Stimulated activated effector memory CD8-positive, alpha-beta T cell treated with anti-CD3 and anti-CD28 coated beads, Interleukin-12 subunit alpha, Interleukin-12 subunit beta, amount 100 ng/mL, for 72 hours (primary cell): ENCODE measurements around the gene PIEZO2.

Source experiments
- ATAC-seq: fragments of 150-1000 bp; cut with Tn5 transposase; 2 replicates; pipeline ENCODE4 v1.10.0; 2021
- DNase-seq, 2 donors: peaks; one replicate each; pipeline ENCODE4 v3.0.0; 2021 to 2022; ENCODE audit warnings: low spot score in 2 of 2
- H3K27ac Mint-ChIP-seq: one replicate; pipeline ENCODE4 v1.8.0; 2022; ENCODE audit warnings: mild to moderate bottlenecking, mixed read lengths
- H3K36me3 Mint-ChIP-seq: one replicate; pipeline ENCODE4 v1.8.0; 2022; ENCODE audit warnings: mild to moderate bottlenecking, mixed read lengths
- H3K4me1 Mint-ChIP-seq: one replicate; pipeline ENCODE4 v1.8.0; 2022; ENCODE audit warnings: mixed read lengths
- H3K4me3 Mint-ChIP-seq: one replicate; pipeline ENCODE4 v1.8.0; 2022; ENCODE audit warnings: mild to moderate bottlenecking, mixed read lengths
- H3K9me3 Mint-ChIP-seq: one replicate; pipeline ENCODE4 v1.8.0; 2022; ENCODE audit warnings: mixed read lengths

PIEZO2 gene

GRCh38 chr18:11072632-11073031 is 76.7 kb downstream of the PIEZO2 start:
- Mint-ChIP-seq H3K36me3 (no peaks in the 10 kb centered on the region), H3K27ac (no peak overlapping the region), H3K9me3 (peaks cover 3% of the 10 kb centered on the region), H3K4me1 (no peaks in the 10 kb centered on the region), H3K4me3 (no peak overlapping the region)
- ATAC-seq (no peak), DNase-seq (no peak)

GRCh38 chr18:11071300-11071699 is 78.1 kb downstream of the PIEZO2 start:
- H3K4me1 Mint-ChIP-seq, result no peaks in the 10 kb centered on the region
- H3K4me3 Mint-ChIP-seq, result no peak overlapping the region

GRCh38 chr18:11070593-11070992 is 78.8 kb downstream of the PIEZO2 start:
- no peaks in the 10 kb centered on the region for H3K4me1 Mint-ChIP-seq
- H3K36me3 Mint-ChIP-seq, result no peaks in the 10 kb centered on the region
- DNase-seq, result no peak
- ATAC-seq, result no peak
- H3K27ac Mint-ChIP-seq, result no peak overlapping the region
- peaks cover 3% of the 10 kb centered on the region for H3K9me3 Mint-ChIP-seq
- H3K4me3 Mint-ChIP-seq, result no peak overlapping the region

More at GRCh38 chr18:11071300-11071699, 78.1 kb downstream of the PIEZO2 start:
- Mint-ChIP-seq H3K36me3 (no peaks in the 10 kb centered on the region), H3K9me3 (peaks cover 3% of the 10 kb centered on the region), H3K27ac (no peak overlapping the region)
- peak; percentile 24 for ATAC-seq
- no peak for DNase-seq

DNA sequence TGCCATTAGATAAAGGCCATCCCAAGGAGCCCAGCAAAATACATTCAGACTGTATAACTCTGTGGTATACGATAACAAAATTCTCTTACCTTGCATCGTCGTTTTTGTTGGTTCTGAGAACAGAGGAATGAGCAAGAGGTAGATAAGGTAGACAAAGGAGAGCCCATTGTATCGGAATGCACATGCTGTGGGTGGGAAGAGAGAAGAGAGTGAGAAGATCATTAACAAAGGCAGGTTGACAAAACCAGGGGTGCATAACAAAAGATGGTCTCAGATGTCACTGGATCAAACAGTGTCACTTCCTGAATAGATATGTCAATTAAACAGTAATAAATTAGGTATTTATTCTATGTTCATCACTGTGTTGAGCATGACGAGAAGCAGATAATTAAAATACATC is 83.3 kb downstream of the PIEZO2 start:
- ATAC-seq, result no peak
- no peak for DNase-seq
- Mint-ChIP-seq H3K4me1 (no peaks in the 10 kb centered on the region), H3K4me3 (no peak overlapping the region), H3K9me3 (peaks cover 3% of the 10 kb centered on the region), H3K27ac (no peak overlapping the region), H3K36me3 (no peaks in the 10 kb centered on the region)

- Mint-ChIP-seq H3K4me3 (no peak overlapping the region), H3K9me3 (peaks cover 3% of the 10 kb centered on the region), H3K27ac (no peak overlapping the region), H3K36me3 (no peaks in the 10 kb centered on the region), H3K4me1 (no peaks in the 10 kb centered on the region)
- DNase-seq, result no peak
- no peak for ATAC-seq
Observed at GRCh38 chr18:11064727-11065460, 84.5 kb downstream of the PIEZO2 start.

GRCh38 chr18:11064106-11064505 is 85.3 kb downstream of the PIEZO2 start:
- ATAC-seq, result no peak
- no peak for DNase-seq
- Mint-ChIP-seq H3K36me3 (no peaks in the 10 kb centered on the region), H3K4me1 (no peaks in the 10 kb centered on the region), H3K9me3 (peaks cover 3% of the 10 kb centered on the region), H3K4me3 (no peak overlapping the region), H3K27ac (no peak overlapping the region)

DNA sequence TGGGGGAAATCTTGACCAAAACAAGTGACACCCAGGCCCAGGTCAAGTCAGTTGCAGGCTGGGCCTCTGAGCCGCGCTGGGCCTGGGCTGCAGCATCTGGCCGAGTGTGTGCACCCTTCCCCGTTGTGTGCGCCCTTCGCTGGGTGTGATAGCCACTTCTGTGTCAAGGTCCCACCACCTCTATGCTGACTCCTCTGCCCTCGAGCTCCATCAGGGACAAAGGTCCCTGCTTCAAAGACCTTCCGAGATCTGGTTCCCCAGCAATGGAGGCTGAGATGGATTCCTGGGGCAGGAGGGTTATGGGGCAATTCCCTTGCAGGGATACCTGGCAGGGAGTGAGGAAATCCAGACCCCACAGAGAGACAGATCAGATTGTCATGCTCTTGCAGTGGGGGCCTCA is 93.6 kb downstream of the PIEZO2 start:
- no peaks in the 10 kb centered on the region for H3K36me3 Mint-ChIP-seq
- no peak overlapping the region for H3K4me3 Mint-ChIP-seq
- ATAC-seq (peak; percentile 51), DNase-seq (no peak)
- no peaks in the 10 kb centered on the region for H3K9me3 Mint-ChIP-seq
- H3K4me1 Mint-ChIP-seq, result no peaks in the 10 kb centered on the region
- H3K27ac Mint-ChIP-seq, result no peak overlapping the region

DNA sequence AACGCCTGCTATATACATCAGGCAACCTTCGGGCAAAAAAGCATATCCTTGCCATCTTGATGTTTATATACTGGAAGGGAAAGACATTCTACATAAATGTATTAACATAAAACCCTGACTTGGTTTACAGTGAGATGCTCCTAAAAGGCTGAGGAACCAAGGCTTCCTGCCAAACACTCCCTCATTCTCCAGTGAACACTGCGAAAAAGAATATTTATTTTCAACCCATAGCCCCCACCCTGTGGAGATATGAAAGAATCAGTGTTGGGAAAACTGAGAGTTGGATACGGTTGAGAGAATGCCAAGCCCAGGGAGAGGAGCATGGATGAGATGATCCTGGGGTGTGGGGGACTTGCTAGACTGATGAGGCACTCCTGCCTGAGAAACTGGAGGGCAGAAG is 94.9 kb downstream of the PIEZO2 start:
- Mint-ChIP-seq H3K27ac (no peak overlapping the region), H3K4me3 (no peak overlapping the region), H3K9me3 (no peaks in the 10 kb centered on the region), H3K4me1 (no peaks in the 10 kb centered on the region), H3K36me3 (no peaks in the 10 kb centered on the region)
- DNase-seq, result no peak
- ATAC-seq, result no peak

- ATAC-seq, result no peak
- H3K36me3 Mint-ChIP-seq, result no peaks in the 10 kb centered on the region
- no peaks in the 10 kb centered on the region for H3K4me1 Mint-ChIP-seq
- no peak overlapping the region for H3K27ac Mint-ChIP-seq
- no peak overlapping the region for H3K4me3 Mint-ChIP-seq
- no peaks in the 10 kb centered on the region for H3K9me3 Mint-ChIP-seq
- DNase-seq, result no peak
Observed at GRCh38 chr18:11053293-11053692, 96.1 kb downstream of the PIEZO2 start.

GRCh38 chr18:11052800-11053199 is 96.6 kb downstream of the PIEZO2 start:
- Mint-ChIP-seq H3K36me3 (no peaks in the 10 kb centered on the region), H3K9me3 (no peaks in the 10 kb centered on the region), H3K4me1 (no peaks in the 10 kb centered on the region), H3K27ac (no peak overlapping the region), H3K4me3 (no peak overlapping the region)
- no peak for DNase-seq
- ATAC-seq, result no peak

- Mint-ChIP-seq H3K36me3 (no peaks in the 10 kb centered on the region), H3K27ac (no peak overlapping the region), H3K9me3 (no peaks in the 10 kb centered on the region), H3K4me1 (no peaks in the 10 kb centered on the region), H3K4me3 (no peak overlapping the region)
- ATAC-seq (no peak), DNase-seq (no peak)
Observed at GRCh38 chr18:11051462-11051861, 97.9 kb downstream of the PIEZO2 start.

DNA sequence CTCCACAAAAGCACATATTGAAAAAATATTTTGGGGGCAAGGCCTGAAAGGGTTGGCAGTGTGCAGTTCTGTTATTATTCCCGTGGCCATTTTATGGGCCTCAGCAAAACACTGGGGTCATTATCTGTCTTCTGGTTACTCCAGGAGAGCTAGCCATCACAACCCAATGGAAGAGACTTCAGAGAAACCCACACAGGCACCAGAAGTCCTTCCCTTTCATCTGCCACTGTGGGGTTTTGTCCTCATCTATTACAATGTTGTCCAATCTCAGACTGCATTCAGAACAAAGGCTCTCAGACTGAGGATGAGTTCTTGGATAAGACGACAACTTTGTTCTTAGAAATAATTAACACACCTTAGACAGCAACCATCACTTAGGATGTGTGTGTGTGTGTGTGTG is 98.4 kb downstream of the PIEZO2 start:
- Mint-ChIP-seq H3K36me3 (no peaks in the 10 kb centered on the region), H3K4me1 (no peaks in the 10 kb centered on the region), H3K4me3 (no peak overlapping the region), H3K27ac (no peak overlapping the region), H3K9me3 (no peaks in the 10 kb centered on the region)
- no peak for DNase-seq
- no peak for ATAC-seq

GRCh38 chr18:11047817-11048216 is 101.6 kb downstream of the PIEZO2 start:
- no peak overlapping the region for H3K4me3 Mint-ChIP-seq
- H3K27ac Mint-ChIP-seq, result no peak overlapping the region
- no peaks in the 10 kb centered on the region for H3K4me1 Mint-ChIP-seq
- DNase-seq (no peak), ATAC-seq (no peak)
- no peaks in the 10 kb centered on the region for H3K36me3 Mint-ChIP-seq
- no peaks in the 10 kb centered on the region for H3K9me3 Mint-ChIP-seq

- Mint-ChIP-seq H3K27ac (no peak overlapping the region), H3K9me3 (no peaks in the 10 kb centered on the region), H3K36me3 (no peaks in the 10 kb centered on the region), H3K4me1 (no peaks in the 10 kb centered on the region), H3K4me3 (no peak overlapping the region)
- DNase-seq, result no peak
- no peak for ATAC-seq
Observed at GRCh38 chr18:11047156-11047555, 102.2 kb downstream of the PIEZO2 start.

- no peaks in the 10 kb centered on the region for H3K9me3 Mint-ChIP-seq
- H3K4me3 Mint-ChIP-seq, result no peak overlapping the region
- H3K36me3 Mint-ChIP-seq, result no peaks in the 10 kb centered on the region
- H3K27ac Mint-ChIP-seq, result no peak overlapping the region
- no peaks in the 10 kb centered on the region for H3K4me1 Mint-ChIP-seq
- DNase-seq (no peak), ATAC-seq (no peak)
Observed at GRCh38 chr18:11046140-11046539, 103.2 kb downstream of the PIEZO2 start.

- H3K36me3 Mint-ChIP-seq, result no peaks in the 10 kb centered on the region
- DNase-seq, result no peak
Observed at GRCh38 chr18:11043694-11044093, 105.7 kb downstream of the PIEZO2 start.

GRCh38 chr18:11042247-11042646 is 107.1 kb downstream of the PIEZO2 start:
- DNase-seq (no peak), ATAC-seq (no peak)
- Mint-ChIP-seq H3K4me3 (no peak overlapping the region), H3K4me1 (no peaks in the 10 kb centered on the region), H3K27ac (no peak overlapping the region), H3K9me3 (no peaks in the 10 kb centered on the region), H3K36me3 (no peaks in the 10 kb centered on the region)

More at GRCh38 chr18:11043694-11044093, 105.7 kb downstream of the PIEZO2 start:
- Mint-ChIP-seq H3K9me3 (no peaks in the 10 kb centered on the region), H3K4me3 (no peak overlapping the region), H3K4me1 (no peaks in the 10 kb centered on the region), H3K27ac (no peak overlapping the region)
- ATAC-seq, result no peak
